Thymus (tissue), 11 donors: ENCODE results near the gene DNAH7. TPM values are rescaled to one million over a fixed set of nuclear protein-coding genes. Genes with fewer than 3 reads are reported as not detected.

ENCODE experiments used
- DNase-seq, 9 donors: peaks; one replicate each; pipeline ENCODE4 v3.0.0-alpha.2; 2013; ENCODE audit warnings: low spot score in 9 of 9, low read depth in 6 of 9, missing footprints in 1 of 9
- H3K27ac ChIP-seq, 2 donors: one replicate each; pipeline ENCODE4 v1.5.1; 2013; ENCODE audit warnings: control low read depth in 1 of 2, low read depth in 1 of 2, low read length in 1 of 2, mild to moderate bottlenecking in 1 of 2, moderate library complexity in 1 of 2
- H3K27me3 ChIP-seq, 2 donors: one replicate each; pipeline ENCODE4 v1.5.1; 2013; ENCODE audit warnings: low read length in 1 of 2; ENCODE audit not compliant: control insufficient read depth in 2 of 2, insufficient read depth in 1 of 2
- H3K36me3 ChIP-seq, 2 donors: one replicate each; pipeline ENCODE4 v1.5.1; 2013; ENCODE audit warnings: low read length in 1 of 2, mild to moderate bottlenecking in 1 of 2, moderate library complexity in 1 of 2; ENCODE audit not compliant: control insufficient read depth in 2 of 2, insufficient read depth in 2 of 2
- H3K4me1 ChIP-seq, 2 donors: one replicate each; pipeline ENCODE4 v1.5.1; 2013; ENCODE audit warnings: low read length in 2 of 2; ENCODE audit not compliant: control insufficient read depth in 2 of 2, insufficient read depth in 2 of 2
- H3K4me3 ChIP-seq, 2 donors: one replicate each; pipeline ENCODE4 v1.5.1; 2013; ENCODE audit warnings: low read length in 2 of 2, control low read depth in 1 of 2, mild to moderate bottlenecking in 1 of 2
- H3K9me3 ChIP-seq, 2 donors: one replicate each; pipeline ENCODE4 v1.5.1; 2013; ENCODE audit warnings: low read length in 1 of 2, mild to moderate bottlenecking in 1 of 2; ENCODE audit not compliant: control insufficient read depth in 2 of 2, insufficient read depth in 1 of 2
- WGBS: extraction: QIAGEN DNeasy Blood & Tissue Kit; methylation state at CpG from one replicate; pipeline ENCODE4 v1.1.7; 2013; 5-methylcytosine and 5-hydroxymethylcytosine counted together
- polyA plus RNA-seq: library from polyadenylated mRNA; stranded (reverse); fragments of 200-250 nt; gene quantifications from one replicate; pipeline ENCODE4 v1.2.3, GENCODE V29; 2013
- total RNA-seq: library from RNA; stranded (reverse); fragments of 120-200 nt; gene quantifications from one replicate; pipeline ENCODE4 v1.2.4, GENCODE V29; 2013
- donor health status: healthy.

Gene DNAH7
- total and polyA plus RNA-seq, 2 donors: 0.33 to 0.62 TPM

GRCh38 chr2:195842932-195843331, 225.7 kb downstream of the DNAH7 start:
- Histone ChIP-seq H3K9me3 (no peaks in the 10 kb centered on the region), H3K27ac (no peak overlapping the region), H3K36me3 (no peaks in the 10 kb centered on the region), H3K27me3 (no peaks in the 10 kb centered on the region), H3K4me1 (no peaks in the 10 kb centered on the region), H3K4me3 (no peak overlapping the region)
- 74% methylated on average over 3 of the region's 3 CpGs for WGBS
- no peak for DNase-seq

DNA sequence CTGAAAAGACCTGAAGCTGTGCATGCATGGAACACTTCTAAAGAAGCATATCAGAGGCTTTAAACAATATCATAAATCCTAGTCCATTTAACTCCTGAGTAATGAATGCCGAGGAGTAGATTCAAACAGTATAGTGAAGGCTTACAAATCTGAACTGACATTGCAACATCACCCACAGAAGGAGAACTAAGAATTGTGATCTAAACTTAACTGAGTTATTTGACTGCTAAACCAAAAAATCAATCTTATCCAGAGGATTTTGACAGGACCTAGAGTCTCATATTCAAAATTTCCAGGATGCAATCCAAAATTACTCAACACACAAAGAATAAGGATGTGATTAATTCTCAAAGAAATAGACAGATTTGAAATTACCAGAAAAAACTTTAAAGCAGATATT, 230.6 kb downstream of the DNAH7 start:
- Histone ChIP-seq H3K27ac (no peak overlapping the region), H3K9me3 (no peaks in the 10 kb centered on the region), H3K4me3 (no peak overlapping the region), H3K27me3 (no peaks in the 10 kb centered on the region), H3K4me1 (no peaks in the 10 kb centered on the region), H3K36me3 (no peaks in the 10 kb centered on the region)
- DNase-seq: no peak
- 95% methylated on average over 1 of the region's 1 CpG for WGBS

GRCh38 chr2:195836002-195836401, 232.6 kb downstream of the DNAH7 start:
- Histone ChIP-seq H3K36me3 (no peaks in the 10 kb centered on the region), H3K4me1 (no peaks in the 10 kb centered on the region), H3K27ac (no peak overlapping the region), H3K4me3 (no peak overlapping the region), H3K9me3 (no peaks in the 10 kb centered on the region), H3K27me3 (no peaks in the 10 kb centered on the region)
- DNase-seq: no peak
- over 99% methylated on average over 2 of the region's 2 CpGs for WGBS

- WGBS: 98% methylated on average over 1 of the region's 1 CpG
- no peaks in the 10 kb centered on the region for H3K36me3 ChIP-seq
- H3K4me3 ChIP-seq: no peak overlapping the region
- H3K27ac ChIP-seq: no peak overlapping the region
- H3K27me3 ChIP-seq: no peaks in the 10 kb centered on the region
- H3K9me3 ChIP-seq: no peaks in the 10 kb centered on the region
- DNase-seq: no peak
- H3K4me1 ChIP-seq: no peaks in the 10 kb centered on the region
Measured at GRCh38 chr2:195834836-195835235, 233.8 kb downstream of the DNAH7 start.

- no peak overlapping the region for H3K4me3 ChIP-seq
- no peaks in the 10 kb centered on the region for H3K27me3 ChIP-seq
- no peaks in the 10 kb centered on the region for H3K4me1 ChIP-seq
- H3K27ac ChIP-seq: no peak overlapping the region
- no peaks in the 10 kb centered on the region for H3K36me3 ChIP-seq
- no peaks in the 10 kb centered on the region for H3K9me3 ChIP-seq
- 95% methylated on average over 3 of the region's 3 CpGs for WGBS
- DNase-seq: no peak
Measured at GRCh38 chr2:195830968-195831950, 237.4 kb downstream of the DNAH7 start.

GRCh38 chr2:195824478-195824877, 244.2 kb downstream of the DNAH7 start:
- no peak for DNase-seq
- Histone ChIP-seq H3K4me3 (no peak overlapping the region), H3K27ac (no peak overlapping the region), H3K9me3 (no peaks in the 10 kb centered on the region), H3K4me1 (no peaks in the 10 kb centered on the region), H3K27me3 (no peaks in the 10 kb centered on the region), H3K36me3 (no peaks in the 10 kb centered on the region)
- over 99% methylated on average over 2 of the region's 2 CpGs for WGBS

GRCh38 chr2:195823206-195823605, 245.4 kb downstream of the DNAH7 start:
- Histone ChIP-seq H3K27me3 (no peaks in the 10 kb centered on the region), H3K36me3 (no peaks in the 10 kb centered on the region), H3K9me3 (no peaks in the 10 kb centered on the region), H3K4me3 (no peak overlapping the region), H3K27ac (no peak overlapping the region), H3K4me1 (no peaks in the 10 kb centered on the region)
- WGBS: 97% methylated on average over 3 of the region's 3 CpGs
- no peak for DNase-seq

DNA sequence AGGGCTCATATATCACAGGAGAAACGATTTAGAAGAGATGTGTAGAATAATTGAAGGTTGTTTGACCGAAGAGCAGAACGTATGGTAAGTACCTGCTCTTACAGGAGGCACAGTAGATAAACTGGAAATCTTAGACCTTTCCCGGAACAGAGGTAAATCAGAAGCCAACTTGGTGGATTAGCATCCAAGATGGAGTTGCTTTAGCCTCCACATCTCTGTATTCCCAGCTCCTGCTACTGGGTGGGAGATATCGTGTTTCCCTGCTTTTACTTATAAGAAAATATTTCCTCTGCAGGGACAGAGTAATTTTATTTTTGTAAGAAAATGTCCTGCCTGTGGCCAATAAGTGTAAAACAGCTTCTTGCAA, 247.1 kb downstream of the DNAH7 start:
- Histone ChIP-seq H3K36me3 (no peaks in the 10 kb centered on the region), H3K9me3 (no peaks in the 10 kb centered on the region), H3K27me3 (no peaks in the 10 kb centered on the region), H3K4me1 (no peaks in the 10 kb centered on the region), H3K27ac (no peak overlapping the region), H3K4me3 (no peak overlapping the region)
- WGBS: 95% methylated on average over 5 of the region's 5 CpGs
- DNase-seq: no peak

- Histone ChIP-seq H3K4me1 (no peaks in the 10 kb centered on the region), H3K27ac (no peak overlapping the region), H3K9me3 (no peaks in the 10 kb centered on the region), H3K27me3 (no peaks in the 10 kb centered on the region), H3K36me3 (no peaks in the 10 kb centered on the region), H3K4me3 (no peak overlapping the region)
- WGBS: 93% methylated on average over 3 of the region's 3 CpGs
- DNase-seq: peak in 1 of 9 donors; percentile 19
Measured at GRCh38 chr2:195820867-195821565, 247.6 kb downstream of the DNAH7 start.
